GM23338 (cell line): Measurements from ENCODE around the gene LPAR1. TPM values are rescaled to one million over a fixed set of nuclear protein-coding genes. Genes with fewer than 3 reads are reported as not detected.

Source experiments
- ATAC-seq: fragments of 200-7000 bp; cut with Tn5 transposase; 3 replicates; pipeline ENCODE4 v1.9.1; 2020
- DNase-seq: peaks from one replicate; pipeline ENCODE4 v3.0.0-alpha.2; 2015; ENCODE audit warnings: low spot score
- H2AFZ ChIP-seq: fragments of 200-600 bp; sonication (generic); 2 replicates; pipeline ENCODE4 v1.8.0; 2016; ENCODE audit warnings: antibody characterized with exemption, mild to moderate bottlenecking, moderate library complexity
- H3F3A ChIP-seq: fragments of 200-600 bp; sonication (generic); replicated peaks from 2 replicates; pipeline ENCODE4 v1.8.0; 2017; ENCODE audit warnings: antibody characterized with exemption, mixed run types, low read depth
- H3K27ac ChIP-seq: fragments of 200-600 bp; sonication (generic); 2 replicates; pipeline ENCODE4 v1.6.1; 2016; ENCODE audit warnings: low read depth
- H3K27me3 ChIP-seq: fragments of 200-600 bp; sonication (generic); 2 replicates; pipeline ENCODE4 v1.8.0; 2016; ENCODE audit warnings: mild to moderate bottlenecking, mixed run types, moderate library complexity; ENCODE audit not compliant: insufficient read depth
- H3K36me3 ChIP-seq: fragments of 200-600 bp; sonication (generic); 2 replicates; pipeline ENCODE4 v1.8.0; 2016; ENCODE audit warnings: mild to moderate bottlenecking; ENCODE audit not compliant: insufficient read depth
- H3K4me1 ChIP-seq: fragments of 200-600 bp; sonication (generic); 2 replicates; pipeline ENCODE4 v1.8.0; 2016; ENCODE audit warnings: mild to moderate bottlenecking, moderate library complexity; ENCODE audit not compliant: insufficient read depth
- H3K4me2 ChIP-seq: fragments of 200-600 bp; sonication (generic); 2 replicates; pipeline ENCODE4 v1.7.1; 2017; ENCODE audit warnings: mixed run types
- H3K4me3 ChIP-seq: fragments of 200-600 bp; sonication (generic); 2 replicates; pipeline ENCODE4 v1.6.1; 2016; ENCODE audit warnings: mixed run types
- H3K79me2 ChIP-seq: fragments of 200-600 bp; sonication (generic); replicated peaks from 2 replicates; pipeline ENCODE4 v1.8.0; 2017; ENCODE audit warnings: mild to moderate bottlenecking; ENCODE audit not compliant: insufficient read depth
- H3K9me2 ChIP-seq: fragments of 200-600 bp; sonication (generic); 2 replicates; pipeline ENCODE4 v1.8.0; 2017; ENCODE audit not compliant: insufficient read depth
- H4K20me1 ChIP-seq: fragments of 200-600 bp; sonication (generic); replicated peaks from 2 replicates; pipeline ENCODE4 v1.8.0; 2017; ENCODE audit warnings: mild to moderate bottlenecking; ENCODE audit not compliant: insufficient read depth
- H3K27ac Mint-ChIP-seq: 2 replicates; pipeline ENCODE4 v1.8.0; 2020; ENCODE audit warnings: inconsistent platforms, mild to moderate bottlenecking, moderate library complexity, mixed read lengths
- H3K27me3 Mint-ChIP-seq: 3 replicates; pipeline ENCODE4 v1.8.0; 2022; ENCODE audit warnings: low read depth, mild to moderate bottlenecking, moderate library complexity, mixed read lengths, inconsistent platforms; ENCODE audit not compliant: insufficient read depth, poor library complexity
- H3K36me3 Mint-ChIP-seq: 3 replicates; pipeline ENCODE4 v1.8.0; 2021; ENCODE audit warnings: low read depth, mild to moderate bottlenecking, inconsistent platforms, moderate library complexity, mixed read lengths
- H3K4me1 Mint-ChIP-seq: 3 replicates; pipeline ENCODE4 v1.8.0; 2020; ENCODE audit warnings: mild to moderate bottlenecking, inconsistent platforms, mixed read lengths
- H3K4me3 Mint-ChIP-seq: 3 replicates; pipeline ENCODE4 v1.8.0; 2021; ENCODE audit warnings: moderate library complexity, mild to moderate bottlenecking, inconsistent platforms, mixed read lengths
- H3K9me3 Mint-ChIP-seq: 3 replicates; pipeline ENCODE4 v1.8.0; 2020; ENCODE audit warnings: moderate library complexity, mild to moderate bottlenecking, inconsistent platforms, mixed read lengths
- NANOG ChIP-seq: IDR thresholded peaks from 2 replicates; pipeline ENCODE4 v1.6.1; 2016; ENCODE audit warnings: antibody characterized with exemption, borderline replicate concordance
- POLR2AphosphoS5 ChIP-seq: IDR thresholded peaks from 2 replicates; pipeline ENCODE4 v1.6.1; 2016; ENCODE audit warnings: antibody characterized with exemption, low read depth
- STAT1 ChIP-seq: IDR thresholded peaks from one replicate; pipeline ENCODE4 v1.6.1; 2016; ENCODE audit warnings: antibody characterized with exemption; ENCODE audit not compliant: unreplicated experiment
- ZNF114 ChIP-seq: fragments of 250-450 bp; sonication (Bioruptor Pico); IDR thresholded peaks from 2 replicates; pipeline ENCODE4 v1.5.0; 2020; ENCODE audit warnings: mild to moderate bottlenecking, moderate library complexity
- ZNF331 ChIP-seq: fragments of 250-450 bp; sonication (Bioruptor Pico); IDR thresholded peaks from 2 replicates; pipeline ENCODE4 v1.5.0; 2020; ENCODE audit warnings: low read depth, mild to moderate bottlenecking, moderate library complexity
- polyA plus RNA-seq: library from polyadenylated mRNA; unstranded; fragments of >200 nt; fragmentation: Nextera tagmentation; extraction: Ambion mirVana; gene quantifications from 2 replicates; pipeline ENCODE4 v1.2.1, GENCODE V29; 2016
- total RNA-seq: library from RNA; depleted of rRNA; stranded (reverse); fragments of >200 nt; shearing (Covaris generic); gene quantifications from 2 replicates; pipeline ENCODE4 v1.2.3, GENCODE V29; 2014
- TF ChIP-seq, protein P1 (sequence below): IDR thresholded peaks from one replicate; pipeline ENCODE4 v1.6.1; 2018; ENCODE audit warnings: antibody characterized with exemption; ENCODE audit not compliant: unreplicated experiment
- TF ChIP-seq, protein P2 (sequence below): IDR thresholded peaks from 2 replicates; pipeline ENCODE4 v1.6.1; 2016; ENCODE audit warnings: antibody characterized with exemption
- TF ChIP-seq, protein P3 (sequence below): fragments of 250-450 bp; sonication (Bioruptor Pico); IDR thresholded peaks from 2 replicates; pipeline ENCODE4 v1.5.0; 2020; ENCODE audit warnings: mild to moderate bottlenecking, moderate library complexity

The LPAR1 gene
- total and polyA plus RNA-seq, 2 experiments from 2014 or later, result 1.0 to 3.8 TPM

GRCh38 chr9:111029260-111029659 is 9.0 kb downstream of the LPAR1 start (continued):
- TF ChIP-seq, protein P1, sequence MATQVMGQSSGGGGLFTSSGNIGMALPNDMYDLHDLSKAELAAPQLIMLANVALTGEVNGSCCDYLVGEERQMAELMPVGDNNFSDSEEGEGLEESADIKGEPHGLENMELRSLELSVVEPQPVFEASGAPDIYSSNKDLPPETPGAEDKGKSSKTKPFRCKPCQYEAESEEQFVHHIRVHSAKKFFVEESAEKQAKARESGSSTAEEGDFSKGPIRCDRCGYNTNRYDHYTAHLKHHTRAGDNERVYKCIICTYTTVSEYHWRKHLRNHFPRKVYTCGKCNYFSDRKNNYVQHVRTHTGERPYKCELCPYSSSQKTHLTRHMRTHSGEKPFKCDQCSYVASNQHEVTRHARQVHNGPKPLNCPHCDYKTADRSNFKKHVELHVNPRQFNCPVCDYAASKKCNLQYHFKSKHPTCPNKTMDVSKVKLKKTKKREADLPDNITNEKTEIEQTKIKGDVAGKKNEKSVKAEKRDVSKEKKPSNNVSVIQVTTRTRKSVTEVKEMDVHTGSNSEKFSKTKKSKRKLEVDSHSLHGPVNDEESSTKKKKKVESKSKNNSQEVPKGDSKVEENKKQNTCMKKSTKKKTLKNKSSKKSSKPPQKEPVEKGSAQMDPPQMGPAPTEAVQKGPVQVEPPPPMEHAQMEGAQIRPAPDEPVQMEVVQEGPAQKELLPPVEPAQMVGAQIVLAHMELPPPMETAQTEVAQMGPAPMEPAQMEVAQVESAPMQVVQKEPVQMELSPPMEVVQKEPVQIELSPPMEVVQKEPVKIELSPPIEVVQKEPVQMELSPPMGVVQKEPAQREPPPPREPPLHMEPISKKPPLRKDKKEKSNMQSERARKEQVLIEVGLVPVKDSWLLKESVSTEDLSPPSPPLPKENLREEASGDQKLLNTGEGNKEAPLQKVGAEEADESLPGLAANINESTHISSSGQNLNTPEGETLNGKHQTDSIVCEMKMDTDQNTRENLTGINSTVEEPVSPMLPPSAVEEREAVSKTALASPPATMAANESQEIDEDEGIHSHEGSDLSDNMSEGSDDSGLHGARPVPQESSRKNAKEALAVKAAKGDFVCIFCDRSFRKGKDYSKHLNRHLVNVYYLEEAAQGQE, result no peak

GRCh38 chr9:111027798-111028197 is 10.5 kb downstream of the LPAR1 start:
- no peak overlapping the region for H3K4me3 Mint-ChIP-seq
- peaks cover 2% of the 10 kb centered on the region for H3K27me3 Mint-ChIP-seq
- Histone ChIP-seq H3K36me3 (no peaks in the 10 kb centered on the region), H3K9me2 (no peaks in the 10 kb centered on the region), H3K27ac (no peak overlapping the region), H3K4me2 (no peak overlapping the region), H2AFZ (no peak overlapping the region), H3K79me2 (no peaks in the 10 kb centered on the region), H3K27me3 (no peaks in the 10 kb centered on the region), H4K20me1 (no peaks in the 10 kb centered on the region), H3K4me1 (no peaks in the 10 kb centered on the region), H3K4me3 (no peak overlapping the region), H3F3A (no peaks in the 10 kb centered on the region)
- ATAC-seq (no peak), DNase-seq (no peak)
- H3K9me3 Mint-ChIP-seq, result no peaks in the 10 kb centered on the region
- no peak overlapping the region for H3K27ac Mint-ChIP-seq
- H3K4me1 Mint-ChIP-seq, result peaks cover 6% of the 10 kb centered on the region
- H3K36me3 Mint-ChIP-seq, result peaks cover 4% of the 10 kb centered on the region; the same call in 1 of the 3 replicates
- TF ChIP-seq ZNF331 (no peak), STAT1 (no peak), ZNF114 (CRISPR knock-in tag) (no peak), POLR2AphosphoS5 (no peak), NANOG (no peak)
- TF ChIP-seq, protein P2, sequence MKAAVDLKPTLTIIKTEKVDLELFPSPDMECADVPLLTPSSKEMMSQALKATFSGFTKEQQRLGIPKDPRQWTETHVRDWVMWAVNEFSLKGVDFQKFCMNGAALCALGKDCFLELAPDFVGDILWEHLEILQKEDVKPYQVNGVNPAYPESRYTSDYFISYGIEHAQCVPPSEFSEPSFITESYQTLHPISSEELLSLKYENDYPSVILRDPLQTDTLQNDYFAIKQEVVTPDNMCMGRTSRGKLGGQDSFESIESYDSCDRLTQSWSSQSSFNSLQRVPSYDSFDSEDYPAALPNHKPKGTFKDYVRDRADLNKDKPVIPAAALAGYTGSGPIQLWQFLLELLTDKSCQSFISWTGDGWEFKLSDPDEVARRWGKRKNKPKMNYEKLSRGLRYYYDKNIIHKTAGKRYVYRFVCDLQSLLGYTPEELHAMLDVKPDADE, result no peak
- TF ChIP-seq, protein P3, sequence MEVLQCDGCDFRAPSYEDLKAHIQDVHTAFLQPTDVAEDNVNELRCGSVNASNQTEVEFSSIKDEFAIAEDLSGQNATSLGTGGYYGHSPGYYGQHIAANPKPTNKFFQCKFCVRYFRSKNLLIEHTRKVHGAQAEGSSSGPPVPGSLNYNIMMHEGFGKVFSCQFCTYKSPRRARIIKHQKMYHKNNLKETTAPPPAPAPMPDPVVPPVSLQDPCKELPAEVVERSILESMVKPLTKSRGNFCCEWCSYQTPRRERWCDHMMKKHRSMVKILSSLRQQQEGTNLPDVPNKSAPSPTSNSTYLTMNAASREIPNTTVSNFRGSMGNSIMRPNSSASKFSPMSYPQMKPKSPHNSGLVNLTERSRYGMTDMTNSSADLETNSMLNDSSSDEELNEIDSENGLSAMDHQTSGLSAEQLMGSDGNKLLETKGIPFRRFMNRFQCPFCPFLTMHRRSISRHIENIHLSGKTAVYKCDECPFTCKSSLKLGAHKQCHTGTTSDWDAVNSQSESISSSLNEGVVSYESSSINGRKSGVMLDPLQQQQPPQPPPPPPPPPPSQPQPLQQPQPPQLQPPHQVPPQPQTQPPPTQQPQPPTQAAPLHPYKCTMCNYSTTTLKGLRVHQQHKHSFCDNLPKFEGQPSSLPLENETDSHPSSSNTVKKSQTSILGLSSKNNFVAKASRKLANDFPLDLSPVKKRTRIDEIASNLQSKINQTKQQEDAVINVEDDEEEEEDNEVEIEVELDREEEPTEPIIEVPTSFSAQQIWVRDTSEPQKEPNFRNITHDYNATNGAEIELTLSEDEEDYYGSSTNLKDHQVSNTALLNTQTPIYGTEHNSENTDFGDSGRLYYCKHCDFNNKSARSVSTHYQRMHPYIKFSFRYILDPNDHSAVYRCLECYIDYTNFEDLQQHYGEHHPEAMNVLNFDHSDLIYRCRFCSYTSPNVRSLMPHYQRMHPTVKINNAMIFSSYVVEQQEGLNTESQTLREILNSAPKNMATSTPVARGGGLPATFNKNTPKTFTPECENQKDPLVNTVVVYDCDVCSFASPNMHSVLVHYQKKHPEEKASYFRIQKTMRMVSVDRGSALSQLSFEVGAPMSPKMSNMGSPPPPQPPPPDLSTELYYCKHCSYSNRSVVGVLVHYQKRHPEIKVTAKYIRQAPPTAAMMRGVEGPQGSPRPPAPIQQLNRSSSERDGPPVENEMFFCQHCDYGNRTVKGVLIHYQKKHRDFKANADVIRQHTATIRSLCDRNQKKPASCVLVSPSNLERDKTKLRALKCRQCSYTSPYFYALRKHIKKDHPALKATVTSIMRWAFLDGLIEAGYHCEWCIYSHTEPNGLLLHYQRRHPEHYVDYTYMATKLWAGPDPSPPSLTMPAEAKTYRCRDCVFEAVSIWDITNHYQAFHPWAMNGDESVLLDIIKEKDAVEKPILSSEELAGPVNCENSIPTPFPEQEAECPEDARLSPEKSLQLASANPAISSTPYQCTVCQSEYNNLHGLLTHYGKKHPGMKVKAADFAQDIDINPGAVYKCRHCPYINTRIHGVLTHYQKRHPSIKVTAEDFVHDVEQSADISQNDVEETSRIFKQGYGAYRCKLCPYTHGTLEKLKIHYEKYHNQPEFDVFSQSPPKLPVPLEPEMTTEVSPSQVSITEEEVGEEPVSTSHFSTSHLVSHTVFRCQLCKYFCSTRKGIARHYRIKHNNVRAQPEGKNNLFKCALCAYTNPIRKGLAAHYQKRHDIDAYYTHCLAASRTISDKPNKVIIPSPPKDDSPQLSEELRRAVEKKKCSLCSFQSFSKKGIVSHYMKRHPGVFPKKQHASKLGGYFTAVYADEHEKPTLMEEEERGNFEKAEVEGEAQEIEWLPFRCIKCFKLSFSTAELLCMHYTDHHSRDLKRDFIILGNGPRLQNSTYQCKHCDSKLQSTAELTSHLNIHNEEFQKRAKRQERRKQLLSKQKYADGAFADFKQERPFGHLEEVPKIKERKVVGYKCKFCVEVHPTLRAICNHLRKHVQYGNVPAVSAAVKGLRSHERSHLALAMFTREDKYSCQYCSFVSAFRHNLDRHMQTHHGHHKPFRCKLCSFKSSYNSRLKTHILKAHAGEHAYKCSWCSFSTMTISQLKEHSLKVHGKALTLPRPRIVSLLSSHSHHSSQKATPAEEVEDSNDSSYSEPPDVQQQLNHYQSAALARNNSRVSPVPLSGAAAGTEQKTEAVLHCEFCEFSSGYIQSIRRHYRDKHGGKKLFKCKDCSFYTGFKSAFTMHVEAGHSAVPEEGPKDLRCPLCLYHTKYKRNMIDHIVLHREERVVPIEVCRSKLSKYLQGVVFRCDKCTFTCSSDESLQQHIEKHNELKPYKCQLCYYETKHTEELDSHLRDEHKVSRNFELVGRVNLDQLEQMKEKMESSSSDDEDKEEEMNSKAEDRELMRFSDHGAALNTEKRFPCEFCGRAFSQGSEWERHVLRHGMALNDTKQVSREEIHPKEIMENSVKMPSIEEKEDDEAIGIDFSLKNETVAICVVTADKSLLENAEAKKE, result no peak
- TF ChIP-seq, protein P1, result no peak
